Measurements from ENCODE around the gene NFIL3. TPM values are rescaled to one million over a fixed set of nuclear protein-coding genes. Genes with fewer than 3 reads are reported as not detected.
A peak's percentile ranks its signal among the peaks of the same experiment; 100 is the strongest.

NFIL3 gene
- total and polyA plus RNA-seq, 2 of the 4 experiments (the other 2 are of a cell fraction) = 27.6 to 27.7 TPM

DNA sequence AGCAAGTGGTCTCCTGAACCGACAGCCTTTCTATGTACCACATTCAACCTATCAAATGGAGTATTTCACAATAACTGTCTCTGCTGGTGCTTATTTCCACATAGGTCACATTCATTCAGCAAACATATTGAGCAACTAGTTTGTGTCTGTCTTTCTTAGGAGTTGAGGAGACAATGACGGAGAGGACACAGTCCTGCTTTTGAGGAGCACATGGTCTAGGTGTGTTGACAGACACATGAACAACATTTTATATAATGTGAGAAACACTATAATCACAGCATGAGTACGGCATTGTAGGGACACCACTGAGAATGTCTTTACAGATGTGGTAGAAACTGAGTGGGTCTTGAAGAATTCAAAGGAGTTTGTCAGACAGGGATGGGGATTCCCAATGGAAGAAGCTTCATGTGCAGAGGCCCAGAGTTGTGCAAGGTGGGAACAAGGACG lies 28.5 kb downstream of the NFIL3 start:
- ChIA-PET CTCF (no interaction called here), POLR2A (ENCODE audit: unreplicated experiment) (no interaction called here)
- peak overlapping the region; percentile 84 for H3K4ac ChIP-seq (ENCODE audit: low read depth, low read length)
- H2BK15ac ChIP-seq (ENCODE audit: low read depth, low read length) = peak overlapping the region; percentile 61; the same call in 2 of the 3 replicates
- peak overlapping the region; percentile 1 to 61; a peak in 3 of 4 replicates for H4K8ac ChIP-seq (ENCODE audit: low read depth in 2 of 2, low read length in 2 of 2)
- dilution Hi-C loops (cut with HindIII; ENCODE audit: low sequenced_read_pairs, unreplicated experiment) (no loop called here), intact Hi-C loops (cut with micrococcal nuclease) (no loop called here), in situ Hi-C loops (cut with MboI; ENCODE audit: low sequenced_read_pairs) (no loop called here)
- H3K79me1 ChIP-seq (ENCODE audit: low read depth in 1 of 2, low read length in 2 of 2) = peaks cover 0 to 4% of the 10 kb centered on the region in 2 experiments; a peak in 1 of 4 replicates
- H2AK9ac ChIP-seq (replicated peaks; ENCODE audit: low read depth, low read length, poor library complexity) = no peak overlapping the region
- H3K56ac ChIP-seq (ENCODE audit: extremely low read depth, insufficient read depth, low read length) = peak overlapping the region; percentile 54; the same call in 1 of the 2 replicates
- no TSS peak for BruUV-seq (replicated peaks)
- H4K5ac ChIP-seq (ENCODE audit: low read depth, low read length) = peak overlapping the region; percentile 44; the same call in 1 of the 2 replicates
- no peak overlapping the region for H3K4me3 ChIP-seq (ENCODE audit: insufficient read depth, low read depth, low read length)
- peak; percentile 97 for TF ChIP-seq CEBPB (IDR thresholded peaks at IDR 0.05; ENCODE audit: low read depth, low read length)
- TF ChIP-seq MXI1 (IDR thresholded peaks at IDR 0.05; ENCODE audit: borderline replicate concordance, low read depth, low read length) = peak; percentile 20; the same call in 1 of the 2 replicates
- TF ChIP-seq, protein P1, sequence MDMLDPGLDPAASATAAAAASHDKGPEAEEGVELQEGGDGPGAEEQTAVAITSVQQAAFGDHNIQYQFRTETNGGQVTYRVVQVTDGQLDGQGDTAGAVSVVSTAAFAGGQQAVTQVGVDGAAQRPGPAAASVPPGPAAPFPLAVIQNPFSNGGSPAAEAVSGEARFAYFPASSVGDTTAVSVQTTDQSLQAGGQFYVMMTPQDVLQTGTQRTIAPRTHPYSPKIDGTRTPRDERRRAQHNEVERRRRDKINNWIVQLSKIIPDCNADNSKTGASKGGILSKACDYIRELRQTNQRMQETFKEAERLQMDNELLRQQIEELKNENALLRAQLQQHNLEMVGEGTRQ (IDR thresholded peaks at IDR 0.05; ENCODE audit: low read depth, low read length) = no peak
- peak overlapping the region; percentile 84 for H3K27ac ChIP-seq (ENCODE audit: insufficient read depth, low read length)
- ATAC-seq (ENCODE audit: low read depth) (no peak; the same call in 1 of the 2 replicates), DNase-seq (peak; percentile 53)
- H3K18ac ChIP-seq (ENCODE audit: low read depth, low read length) = peak overlapping the region; percentile 26; the same call in 1 of the 2 replicates
- H3K27me3 ChIP-seq (ENCODE audit: control insufficient read depth, insufficient read depth, low read length) = no peaks in the 10 kb centered on the region
- peaks cover 9% of the 10 kb centered on the region for H3K4me1 ChIP-seq (ENCODE audit: control insufficient read depth, insufficient read depth, low read length)
- peaks cover 8% of the 10 kb centered on the region for H3K9me1 ChIP-seq (ENCODE audit: insufficient read depth, low read length)
- H2AFZ ChIP-seq (replicated peaks; ENCODE audit: low read length, poor library complexity) = no peak overlapping the region
- peak overlapping the region; percentile 71 for H4K91ac ChIP-seq (ENCODE audit: insufficient read depth, low read depth, low read length)
- H2BK5ac ChIP-seq (ENCODE audit: low read depth, low read length, poor library complexity, severe bottlenecking) = peak overlapping the region; percentile 85
- H3K9me3 ChIP-seq (ENCODE audit: control insufficient read depth, insufficient read depth, low read length) = no peaks in the 10 kb centered on the region
- H4K20me1 ChIP-seq (ENCODE audit: insufficient read depth, low read length) = no peaks in the 10 kb centered on the region
- H3K36me3 ChIP-seq (ENCODE audit: control insufficient read depth, insufficient read depth, low read length) = no peaks in the 10 kb centered on the region
- peak overlapping the region; percentile 92 for H2BK20ac ChIP-seq (ENCODE audit: low read depth, low read length)
- WGBS, 2 experiments (ENCODE audit: extremely low coverage in 2 of 2, insufficient read length in 1 of 2) = no CpG with 5 or more reads among the region's 4 CpGs
- H2BK120ac ChIP-seq (ENCODE audit: low read depth, low read length) = peak overlapping the region; percentile 91
- H3K23ac ChIP-seq (ENCODE audit: low read depth, low read length) = peak overlapping the region; percentile 69; the same call in 1 of the 2 replicates
- H3K4me2 ChIP-seq (ENCODE audit: low read depth, low read length) = no peak overlapping the region
- H3K14ac ChIP-seq (replicated peaks; ENCODE audit: low read depth, low read length) = peak overlapping the region; percentile 89
- H3K9ac ChIP-seq (ENCODE audit: low read depth, low read length) = no peak overlapping the region; the same call in 1 of the 2 replicates
- H2AK5ac ChIP-seq (ENCODE audit: low read depth, low read length) = peak overlapping the region; percentile 92
